Liver (tissue), 3 donors: Measurements from ENCODE around the gene GRIP1.

ENCODE experiments used
- EGR1 ChIP-seq, 2 donors: IDR thresholded peaks; 2 replicates each; pipeline ENCODE4 v1.6.1; 2016 to 2018; ENCODE audit warnings: antibody characterized with exemption in 2 of 2, low read depth in 2 of 2
- GABPA ChIP-seq, 2 donors: IDR thresholded peaks in 1 of 2; conservative IDR thresholded peaks in 1 of 2; 2 replicates each; pipeline ENCODE4 v1.6.1; 2016; ENCODE audit warnings: antibody characterized with exemption in 2 of 2, mild to moderate bottlenecking in 1 of 2, moderate library complexity in 1 of 2
- JUND ChIP-seq, 2 donors: IDR thresholded peaks; 2 replicates each; pipeline ENCODE4 v1.6.1; 2016; ENCODE audit warnings: antibody characterized with exemption in 2 of 2
- RAD21 ChIP-seq, 2 donors: IDR thresholded peaks; 2 replicates each; pipeline ENCODE4 v1.6.1; 2016; ENCODE audit warnings: antibody characterized with exemption in 2 of 2, mild to moderate bottlenecking in 2 of 2
- RXRA ChIP-seq, 2 donors: IDR thresholded peaks; 2 replicates each; pipeline ENCODE4 v1.6.1; 2017 to 2018; ENCODE audit warnings: antibody characterized with exemption in 2 of 2, mild to moderate bottlenecking in 1 of 2
- SP1 ChIP-seq: IDR thresholded peaks from 2 replicates; pipeline ENCODE4 v1.6.1; 2018; ENCODE audit warnings: antibody characterized with exemption, mild to moderate bottlenecking
- TAF1 ChIP-seq: conservative IDR thresholded peaks from 2 replicates; pipeline ENCODE4 v1.6.1; 2016; ENCODE audit warnings: antibody characterized with exemption, mild to moderate bottlenecking
- YY1 ChIP-seq: IDR thresholded peaks from 2 replicates; pipeline ENCODE4 v1.6.1; 2016; ENCODE audit warnings: antibody characterized with exemption, mild to moderate bottlenecking
- TF ChIP-seq, protein P1 (sequence below): fragments of 150-350 bp; IDR thresholded peaks from 2 replicates; pipeline ENCODE4 v1.5.1; 2017; ENCODE audit warnings: improper control_type of control experiment, low read depth, low read length; ENCODE audit not compliant: missing input control
- TF ChIP-seq, protein P2 (sequence below): IDR thresholded peaks from 2 replicates; pipeline ENCODE4 v1.6.1; 2016; ENCODE audit warnings: antibody characterized with exemption
- TF ChIP-seq, protein P3 (sequence below): IDR thresholded peaks from 2 replicates; pipeline ENCODE4 v1.6.1; 2016; ENCODE audit warnings: antibody characterized with exemption
- TF ChIP-seq, protein P4 (sequence below): IDR thresholded peaks from 2 replicates; pipeline ENCODE4 v1.6.1; 2016; ENCODE audit warnings: antibody characterized with exemption, mild to moderate bottlenecking
- TF ChIP-seq, protein P5 (sequence below): IDR thresholded peaks from 2 replicates; pipeline ENCODE4 v1.6.1; 2016; ENCODE audit warnings: antibody characterized with exemption
- donor health status: healthy.
- donor health status: healthy.

DNA sequence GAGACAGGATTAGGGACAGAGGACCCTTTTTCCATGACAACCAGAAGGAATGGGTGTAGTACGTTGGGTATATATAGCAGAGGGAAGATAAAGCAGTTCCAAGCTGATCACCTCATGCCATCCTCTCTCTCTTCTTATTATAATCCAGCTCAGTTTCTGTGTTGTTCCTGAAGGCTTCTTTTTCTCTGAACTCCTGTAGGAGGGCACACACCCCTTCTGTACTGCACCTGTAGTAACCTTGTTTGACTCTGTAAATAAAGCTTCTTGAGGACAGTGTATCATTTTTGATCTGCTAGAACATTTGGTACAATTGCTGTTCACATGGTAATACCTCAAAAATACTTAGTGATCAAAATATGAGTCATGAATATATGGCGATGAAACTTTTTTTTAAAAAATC, 343.1 kb downstream of the GRIP1 start:
- TF ChIP-seq, protein P1, sequence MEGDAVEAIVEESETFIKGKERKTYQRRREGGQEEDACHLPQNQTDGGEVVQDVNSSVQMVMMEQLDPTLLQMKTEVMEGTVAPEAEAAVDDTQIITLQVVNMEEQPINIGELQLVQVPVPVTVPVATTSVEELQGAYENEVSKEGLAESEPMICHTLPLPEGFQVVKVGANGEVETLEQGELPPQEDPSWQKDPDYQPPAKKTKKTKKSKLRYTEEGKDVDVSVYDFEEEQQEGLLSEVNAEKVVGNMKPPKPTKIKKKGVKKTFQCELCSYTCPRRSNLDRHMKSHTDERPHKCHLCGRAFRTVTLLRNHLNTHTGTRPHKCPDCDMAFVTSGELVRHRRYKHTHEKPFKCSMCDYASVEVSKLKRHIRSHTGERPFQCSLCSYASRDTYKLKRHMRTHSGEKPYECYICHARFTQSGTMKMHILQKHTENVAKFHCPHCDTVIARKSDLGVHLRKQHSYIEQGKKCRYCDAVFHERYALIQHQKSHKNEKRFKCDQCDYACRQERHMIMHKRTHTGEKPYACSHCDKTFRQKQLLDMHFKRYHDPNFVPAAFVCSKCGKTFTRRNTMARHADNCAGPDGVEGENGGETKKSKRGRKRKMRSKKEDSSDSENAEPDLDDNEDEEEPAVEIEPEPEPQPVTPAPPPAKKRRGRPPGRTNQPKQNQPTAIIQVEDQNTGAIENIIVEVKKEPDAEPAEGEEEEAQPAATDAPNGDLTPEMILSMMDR: no peak
- TF ChIP-seq TAF1: no peak
- TF ChIP-seq EGR1 (IDR thresholded peaks at IDR 0.05; ENCODE audit: low read depth in 2 of 2): no peak
- TF ChIP-seq, protein P2, sequence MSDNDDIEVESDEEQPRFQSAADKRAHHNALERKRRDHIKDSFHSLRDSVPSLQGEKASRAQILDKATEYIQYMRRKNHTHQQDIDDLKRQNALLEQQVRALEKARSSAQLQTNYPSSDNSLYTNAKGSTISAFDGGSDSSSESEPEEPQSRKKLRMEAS: no peak
- TF ChIP-seq YY1: no peak
- no peak for TF ChIP-seq RXRA (IDR thresholded peaks at IDR 0.05)
- no peak for TF ChIP-seq SP1
- TF ChIP-seq, protein P3, sequence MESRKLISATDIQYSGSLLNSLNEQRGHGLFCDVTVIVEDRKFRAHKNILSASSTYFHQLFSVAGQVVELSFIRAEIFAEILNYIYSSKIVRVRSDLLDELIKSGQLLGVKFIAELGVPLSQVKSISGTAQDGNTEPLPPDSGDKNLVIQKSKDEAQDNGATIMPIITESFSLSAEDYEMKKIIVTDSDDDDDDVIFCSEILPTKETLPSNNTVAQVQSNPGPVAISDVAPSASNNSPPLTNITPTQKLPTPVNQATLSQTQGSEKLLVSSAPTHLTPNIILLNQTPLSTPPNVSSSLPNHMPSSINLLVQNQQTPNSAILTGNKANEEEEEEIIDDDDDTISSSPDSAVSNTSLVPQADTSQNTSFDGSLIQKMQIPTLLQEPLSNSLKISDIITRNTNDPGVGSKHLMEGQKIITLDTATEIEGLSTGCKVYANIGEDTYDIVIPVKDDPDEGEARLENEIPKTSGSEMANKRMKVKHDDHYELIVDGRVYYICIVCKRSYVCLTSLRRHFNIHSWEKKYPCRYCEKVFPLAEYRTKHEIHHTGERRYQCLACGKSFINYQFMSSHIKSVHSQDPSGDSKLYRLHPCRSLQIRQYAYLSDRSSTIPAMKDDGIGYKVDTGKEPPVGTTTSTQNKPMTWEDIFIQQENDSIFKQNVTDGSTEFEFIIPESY: no peak
- no peak for TF ChIP-seq RAD21 (IDR thresholded peaks at IDR 0.05)
- TF ChIP-seq, protein P4, sequence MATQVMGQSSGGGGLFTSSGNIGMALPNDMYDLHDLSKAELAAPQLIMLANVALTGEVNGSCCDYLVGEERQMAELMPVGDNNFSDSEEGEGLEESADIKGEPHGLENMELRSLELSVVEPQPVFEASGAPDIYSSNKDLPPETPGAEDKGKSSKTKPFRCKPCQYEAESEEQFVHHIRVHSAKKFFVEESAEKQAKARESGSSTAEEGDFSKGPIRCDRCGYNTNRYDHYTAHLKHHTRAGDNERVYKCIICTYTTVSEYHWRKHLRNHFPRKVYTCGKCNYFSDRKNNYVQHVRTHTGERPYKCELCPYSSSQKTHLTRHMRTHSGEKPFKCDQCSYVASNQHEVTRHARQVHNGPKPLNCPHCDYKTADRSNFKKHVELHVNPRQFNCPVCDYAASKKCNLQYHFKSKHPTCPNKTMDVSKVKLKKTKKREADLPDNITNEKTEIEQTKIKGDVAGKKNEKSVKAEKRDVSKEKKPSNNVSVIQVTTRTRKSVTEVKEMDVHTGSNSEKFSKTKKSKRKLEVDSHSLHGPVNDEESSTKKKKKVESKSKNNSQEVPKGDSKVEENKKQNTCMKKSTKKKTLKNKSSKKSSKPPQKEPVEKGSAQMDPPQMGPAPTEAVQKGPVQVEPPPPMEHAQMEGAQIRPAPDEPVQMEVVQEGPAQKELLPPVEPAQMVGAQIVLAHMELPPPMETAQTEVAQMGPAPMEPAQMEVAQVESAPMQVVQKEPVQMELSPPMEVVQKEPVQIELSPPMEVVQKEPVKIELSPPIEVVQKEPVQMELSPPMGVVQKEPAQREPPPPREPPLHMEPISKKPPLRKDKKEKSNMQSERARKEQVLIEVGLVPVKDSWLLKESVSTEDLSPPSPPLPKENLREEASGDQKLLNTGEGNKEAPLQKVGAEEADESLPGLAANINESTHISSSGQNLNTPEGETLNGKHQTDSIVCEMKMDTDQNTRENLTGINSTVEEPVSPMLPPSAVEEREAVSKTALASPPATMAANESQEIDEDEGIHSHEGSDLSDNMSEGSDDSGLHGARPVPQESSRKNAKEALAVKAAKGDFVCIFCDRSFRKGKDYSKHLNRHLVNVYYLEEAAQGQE: no peak
- TF ChIP-seq GABPA (IDR thresholded peaks at IDR 0.05 in 1 of 2, conservative IDR thresholded peaks at IDR 0.05 in 1 of 2): no peak
- no peak for TF ChIP-seq JUND (IDR thresholded peaks at IDR 0.05)
- TF ChIP-seq, protein P5, sequence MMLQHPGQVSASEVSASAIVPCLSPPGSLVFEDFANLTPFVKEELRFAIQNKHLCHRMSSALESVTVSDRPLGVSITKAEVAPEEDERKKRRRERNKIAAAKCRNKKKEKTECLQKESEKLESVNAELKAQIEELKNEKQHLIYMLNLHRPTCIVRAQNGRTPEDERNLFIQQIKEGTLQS: no peak
